ENCODE measurements around the gene IPO4. TPM values are rescaled to one million over a fixed set of nuclear protein-coding genes. Genes with fewer than 3 reads are reported as not detected.
A peak's percentile ranks its signal among the peaks of the same experiment; 100 is the strongest.

The IPO4 gene
- polyA plus RNA-seq, 1 donor (not counting 4 experiments of a cell fraction or from before 2014, with no cell fraction given), result 18.6 TPM

DNA sequence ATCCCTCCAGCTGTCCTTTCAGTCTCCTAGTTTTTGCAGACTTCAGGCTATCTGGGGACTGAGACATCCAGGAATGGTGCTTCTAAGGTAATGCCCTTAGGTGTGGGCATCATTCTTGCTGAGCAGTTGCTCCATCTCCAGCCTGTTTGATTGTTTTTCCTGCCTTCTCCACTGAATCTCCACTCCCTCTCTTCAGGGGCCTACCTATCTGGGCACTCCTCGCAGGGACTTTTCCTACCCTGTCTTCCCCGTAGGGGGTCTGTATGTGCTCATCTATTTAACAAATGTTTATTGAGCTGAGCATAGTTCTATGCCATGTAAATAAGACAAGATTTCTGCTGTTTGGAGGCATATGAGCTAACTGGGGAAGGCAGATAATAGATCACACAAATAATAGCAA lies 55.6 kb downstream of the IPO4 start:
- dilution Hi-C loops (cut with MboI; ENCODE audit: extremely low pct_ligation_motif_present, low sequenced_read_pairs), result no loop called here
- Histone ChIP-seq H3K4me1 (ENCODE audit: control insufficient read depth, extremely low read depth, insufficient read depth, low read length) (peaks cover 22% of the 10 kb centered on the region), H3K36me3 (ENCODE audit: control insufficient read depth in 2 of 2, extremely low read depth in 1 of 2, insufficient read depth in 2 of 2, low read length in 2 of 2) (peaks cover 2 to 7% of the 10 kb centered on the region in 2 experiments), H3K79me2 (ENCODE audit: control insufficient read depth, insufficient read depth, low read length) (peaks cover 6% of the 10 kb centered on the region), H3K9me3 (ENCODE audit: control insufficient read depth, low read depth, low read length) (no peaks in the 10 kb centered on the region), H2AFZ (ENCODE audit: control insufficient read depth, low read length) (peak overlapping the region; percentile 42), H3K9me1 (ENCODE audit: control insufficient read depth, extremely low read depth, insufficient read depth, low read length) (no peaks in the 10 kb centered on the region), H4K20me1 (ENCODE audit: control insufficient read depth, extremely low read depth, insufficient read depth, low read length) (no peaks in the 10 kb centered on the region), H3K27me3 (ENCODE audit: control insufficient read depth, extremely low read depth, insufficient read depth, low read length) (no peaks in the 10 kb centered on the region), H3K4me3 (ENCODE audit: control insufficient read depth in 2 of 3, extremely low read depth in 1 of 3, insufficient read depth in 2 of 3, low read depth in 1 of 3, low read length in 3 of 3) (no peak overlapping the region), H3K4me2 (ENCODE audit: control insufficient read depth, extremely low read depth, insufficient read depth, low read depth, low read length) (no peak overlapping the region), H3K9ac (ENCODE audit: control insufficient read depth, extremely low read depth, insufficient read depth, low read length) (no peak overlapping the region), H3K27ac (ENCODE audit: control insufficient read depth, insufficient read depth, low read length) (no peak overlapping the region)
- no peak for TF ChIP-seq EZH2 (IDR thresholded peaks at IDR 0.05; ENCODE audit: low read length)
- DNase-seq (ENCODE audit: low read depth, low spot score), result no peak
- no peak for FAIRE-seq

DNA sequence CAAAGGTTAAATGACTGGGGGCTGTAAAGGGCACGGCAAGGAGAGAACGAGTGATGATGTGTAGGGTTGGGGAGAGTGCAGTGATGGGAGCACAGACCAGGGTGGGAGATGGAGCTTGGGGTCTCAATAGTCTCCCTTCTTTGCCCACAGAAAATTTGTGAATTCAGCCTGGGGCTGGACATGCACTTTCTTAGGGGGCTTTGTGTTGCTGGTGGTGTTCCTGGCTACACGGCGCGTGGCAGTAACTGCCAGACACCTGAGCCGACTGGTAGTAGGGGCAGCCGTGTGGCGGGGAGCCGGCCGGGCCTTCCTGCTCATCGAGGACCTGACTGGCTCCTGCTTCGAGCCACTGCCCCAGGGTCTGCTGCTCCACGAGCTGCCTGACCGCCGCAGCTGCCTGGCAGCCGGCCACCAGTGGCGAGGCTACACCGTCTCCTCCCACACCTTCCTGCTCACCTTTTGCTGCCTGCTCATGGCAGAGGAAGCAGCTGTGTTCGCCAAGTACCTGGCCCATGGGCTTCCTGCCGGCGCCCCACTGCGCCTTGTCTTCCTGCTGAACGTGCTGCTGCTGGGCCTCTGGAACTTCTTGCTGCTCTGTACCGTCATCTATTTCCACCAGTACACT lies 56.4 kb downstream of the IPO4 start:
- dilution Hi-C loops (cut with MboI; ENCODE audit: extremely low pct_ligation_motif_present, low sequenced_read_pairs), result no loop called here
- Histone ChIP-seq H2AFZ (ENCODE audit: control insufficient read depth, low read length) (peak overlapping the region; percentile 80), H4K20me1 (ENCODE audit: control insufficient read depth, extremely low read depth, insufficient read depth, low read length) (no peaks in the 10 kb centered on the region), H3K9me3 (ENCODE audit: control insufficient read depth, low read depth, low read length) (no peaks in the 10 kb centered on the region), H3K4me2 (ENCODE audit: control insufficient read depth, extremely low read depth, insufficient read depth, low read depth, low read length) (peak overlapping the region; percentile 29), H3K9me1 (ENCODE audit: control insufficient read depth, extremely low read depth, insufficient read depth, low read length) (no peaks in the 10 kb centered on the region), H3K27ac (ENCODE audit: control insufficient read depth, insufficient read depth, low read length) (no peak overlapping the region), H3K9ac (ENCODE audit: control insufficient read depth, extremely low read depth, insufficient read depth, low read length) (no peak overlapping the region), H3K4me1 (ENCODE audit: control insufficient read depth, extremely low read depth, insufficient read depth, low read length) (peaks cover 21% of the 10 kb centered on the region), H3K4me3 (ENCODE audit: control insufficient read depth in 2 of 3, extremely low read depth in 1 of 3, insufficient read depth in 2 of 3, low read depth in 1 of 3, low read length in 3 of 3) (no peak overlapping the region), H3K27me3 (ENCODE audit: control insufficient read depth, extremely low read depth, insufficient read depth, low read length) (no peaks in the 10 kb centered on the region), H3K79me2 (ENCODE audit: control insufficient read depth, insufficient read depth, low read length) (peaks cover 6% of the 10 kb centered on the region), H3K36me3 (ENCODE audit: control insufficient read depth in 2 of 2, extremely low read depth in 1 of 2, insufficient read depth in 2 of 2, low read length in 2 of 2) (peaks cover 0 to under 1% of the 10 kb centered on the region in 2 experiments)
- no peak for TF ChIP-seq EZH2 (IDR thresholded peaks at IDR 0.05; ENCODE audit: low read length)
- TF ChIP-seq, protein P1, sequence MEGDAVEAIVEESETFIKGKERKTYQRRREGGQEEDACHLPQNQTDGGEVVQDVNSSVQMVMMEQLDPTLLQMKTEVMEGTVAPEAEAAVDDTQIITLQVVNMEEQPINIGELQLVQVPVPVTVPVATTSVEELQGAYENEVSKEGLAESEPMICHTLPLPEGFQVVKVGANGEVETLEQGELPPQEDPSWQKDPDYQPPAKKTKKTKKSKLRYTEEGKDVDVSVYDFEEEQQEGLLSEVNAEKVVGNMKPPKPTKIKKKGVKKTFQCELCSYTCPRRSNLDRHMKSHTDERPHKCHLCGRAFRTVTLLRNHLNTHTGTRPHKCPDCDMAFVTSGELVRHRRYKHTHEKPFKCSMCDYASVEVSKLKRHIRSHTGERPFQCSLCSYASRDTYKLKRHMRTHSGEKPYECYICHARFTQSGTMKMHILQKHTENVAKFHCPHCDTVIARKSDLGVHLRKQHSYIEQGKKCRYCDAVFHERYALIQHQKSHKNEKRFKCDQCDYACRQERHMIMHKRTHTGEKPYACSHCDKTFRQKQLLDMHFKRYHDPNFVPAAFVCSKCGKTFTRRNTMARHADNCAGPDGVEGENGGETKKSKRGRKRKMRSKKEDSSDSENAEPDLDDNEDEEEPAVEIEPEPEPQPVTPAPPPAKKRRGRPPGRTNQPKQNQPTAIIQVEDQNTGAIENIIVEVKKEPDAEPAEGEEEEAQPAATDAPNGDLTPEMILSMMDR (optimal IDR thresholded peaks at IDR 0.05 in 1 of 3, IDR thresholded peaks at IDR 0.05 in 1 of 3, conservative IDR thresholded peaks at IDR 0.05 in 1 of 3; ENCODE audit: extremely low read depth in 1 of 3, insufficient read depth in 2 of 3, low read length in 3 of 3), result no peak
- FAIRE-seq (no peak), DNase-seq (ENCODE audit: low read depth, low spot score) (no peak)

DNA sequence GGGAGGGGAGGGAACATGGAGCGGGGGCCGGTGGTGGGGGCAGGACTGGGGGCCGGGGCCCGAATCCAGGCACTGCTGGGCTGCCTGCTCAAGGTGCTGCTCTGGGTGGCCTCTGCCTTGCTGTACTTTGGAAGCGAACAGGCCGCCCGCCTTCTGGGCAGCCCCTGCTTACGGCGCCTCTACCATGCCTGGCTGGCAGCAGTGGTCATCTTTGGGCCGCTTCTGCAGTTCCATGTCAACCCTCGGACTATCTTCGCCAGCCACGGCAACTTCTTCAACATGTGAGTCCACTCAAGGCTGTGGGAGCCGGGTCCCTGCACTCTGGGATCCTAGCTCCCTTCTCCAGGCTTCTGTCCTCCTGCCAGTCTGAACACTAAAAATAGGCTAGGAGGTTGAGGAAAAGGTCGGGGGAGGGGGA lies 57.1 kb downstream of the IPO4 start:
- Histone ChIP-seq H3K79me2 (ENCODE audit: control insufficient read depth, insufficient read depth, low read length) (peaks cover 3% of the 10 kb centered on the region), H2AFZ (ENCODE audit: control insufficient read depth, low read length) (no peak overlapping the region), H3K4me2 (ENCODE audit: control insufficient read depth, extremely low read depth, insufficient read depth, low read depth, low read length) (no peak overlapping the region), H3K27ac (ENCODE audit: control insufficient read depth, insufficient read depth, low read length) (no peak overlapping the region), H3K4me1 (ENCODE audit: control insufficient read depth, extremely low read depth, insufficient read depth, low read length) (peaks cover 16% of the 10 kb centered on the region), H3K9me1 (ENCODE audit: control insufficient read depth, extremely low read depth, insufficient read depth, low read length) (no peaks in the 10 kb centered on the region), H3K9ac (ENCODE audit: control insufficient read depth, extremely low read depth, insufficient read depth, low read length) (no peak overlapping the region), H3K9me3 (ENCODE audit: control insufficient read depth, low read depth, low read length) (no peaks in the 10 kb centered on the region), H3K4me3 (ENCODE audit: control insufficient read depth in 2 of 3, extremely low read depth in 1 of 3, insufficient read depth in 2 of 3, low read depth in 1 of 3, low read length in 3 of 3) (no peak overlapping the region), H3K27me3 (ENCODE audit: control insufficient read depth, extremely low read depth, insufficient read depth, low read length) (no peaks in the 10 kb centered on the region), H4K20me1 (ENCODE audit: control insufficient read depth, extremely low read depth, insufficient read depth, low read length) (no peaks in the 10 kb centered on the region), H3K36me3 (ENCODE audit: control insufficient read depth in 2 of 2, extremely low read depth in 1 of 2, insufficient read depth in 2 of 2, low read length in 2 of 2) (no peaks in the 10 kb centered on the region)
- TF ChIP-seq EZH2 (IDR thresholded peaks at IDR 0.05; ENCODE audit: low read length), result no peak
- FAIRE-seq (no peak), DNase-seq (ENCODE audit: low read depth, low spot score) (no peak)
- dilution Hi-C loops (cut with MboI; ENCODE audit: extremely low pct_ligation_motif_present, low sequenced_read_pairs), result no loop called here

Data from keratinocyte (primary cell).